Activated T-cell treated with anti-CD3 and anti-CD28 coated beads, Interleukin-2, amount 50 U/mL, for 48 hours (primary cell): ENCODE measurements around the gene CAMK2A.
"Not testable (repeated sequence)": the region's sequence is repeated elsewhere in the genome, so short reads cannot be mapped to it uniquely, and the experiment has no call there.

Source experiments
- DNase-seq, 2 experiments: peaks; one replicate each; pipeline ENCODE4 v3.0.0-alpha.2; 2020

CAMK2A gene

DNA sequence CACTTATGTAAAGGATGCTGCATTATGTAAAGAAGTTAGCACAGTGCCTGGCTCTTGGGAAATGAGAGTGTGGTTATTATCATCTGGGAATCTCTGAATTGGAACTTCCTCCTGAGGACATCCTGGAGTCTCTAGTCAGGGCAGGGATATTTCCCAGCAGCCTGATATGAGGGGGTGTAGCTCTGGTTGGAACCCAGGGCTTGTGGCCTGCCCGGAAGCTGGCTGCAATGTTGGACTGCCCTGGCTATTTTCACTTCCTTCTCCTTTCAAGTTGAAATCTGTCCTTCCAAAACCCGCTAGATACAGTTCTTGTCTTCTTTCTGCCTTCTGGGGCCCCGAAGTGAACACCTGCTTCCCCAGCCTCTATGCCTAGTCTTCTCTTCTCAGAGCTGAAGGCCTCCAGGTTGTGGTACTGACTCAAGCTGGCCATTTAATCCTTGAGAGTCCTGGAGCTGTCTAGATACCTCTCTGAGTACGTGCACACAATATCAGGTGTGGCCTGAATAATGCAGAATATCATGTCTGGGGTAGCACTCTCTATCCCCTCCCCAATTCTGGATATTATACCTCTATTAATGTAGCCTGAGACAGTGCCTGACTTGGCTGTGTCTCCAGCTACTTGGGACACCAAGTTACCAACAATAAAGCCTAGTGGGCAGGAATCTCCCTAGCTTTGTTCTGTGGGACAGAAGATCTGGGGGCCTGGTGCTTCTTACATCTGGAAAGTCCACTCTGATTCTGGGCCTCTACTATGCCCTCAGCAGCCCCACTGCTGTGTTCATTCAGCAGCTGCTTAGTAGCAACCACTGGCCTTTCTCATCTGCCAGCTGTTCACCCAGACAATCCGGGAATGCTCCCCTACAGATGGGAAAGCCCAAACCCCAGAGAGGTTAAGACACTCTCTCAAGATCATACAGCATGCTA, 54.7 kb downstream of the CAMK2A start:
- DNase-seq, result no peak

DNA sequence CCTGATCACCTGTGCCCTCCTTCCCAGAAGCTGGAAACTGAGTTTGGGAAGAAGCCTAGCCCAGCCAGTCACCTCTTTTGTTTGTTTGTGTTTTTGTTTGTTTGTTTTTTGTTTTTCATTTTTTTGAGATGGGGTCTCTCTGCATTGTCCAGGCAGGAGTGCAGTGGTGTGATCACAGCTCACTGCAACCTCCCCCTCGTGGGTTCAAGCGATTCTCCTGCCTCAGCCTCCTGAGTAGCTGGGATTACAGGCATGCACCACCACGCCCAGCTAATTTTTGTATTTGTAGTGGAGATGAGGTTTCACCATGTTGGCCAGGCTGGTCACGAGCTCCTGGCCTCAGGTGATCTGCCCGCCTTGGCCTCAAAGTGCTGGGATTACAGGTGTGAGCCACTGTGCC, 55.9 kb downstream of the CAMK2A start:
- not testable (repeated sequence) for DNase-seq

GRCh38 chr5:150230842-150231241, 58.7 kb downstream of the CAMK2A start:
- no peak for DNase-seq

DNA sequence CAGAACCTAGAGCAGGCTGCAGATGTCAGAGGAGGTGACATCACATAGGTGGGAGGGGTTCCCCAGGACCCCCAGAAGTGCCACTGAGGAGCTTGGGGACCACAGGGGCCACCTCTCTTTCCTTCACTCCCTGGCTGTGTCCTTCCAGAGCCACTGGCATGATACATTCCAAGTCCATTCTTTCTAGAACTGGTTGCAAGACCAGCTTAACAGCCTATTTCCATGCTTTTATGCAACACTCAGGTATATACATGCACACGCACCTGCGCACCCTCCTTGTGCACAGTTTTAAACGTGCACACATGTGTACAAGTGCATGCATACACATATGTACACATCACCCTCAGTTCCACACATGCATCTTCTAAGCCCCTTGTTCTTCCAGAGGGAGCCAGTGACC, 60.0 kb downstream of the CAMK2A start:
- no peak for DNase-seq

GRCh38 chr5:150227606-150228273, 61.8 kb downstream of the CAMK2A start:
- no peak for DNase-seq

GRCh38 chr5:150227036-150227435, 62.5 kb downstream of the CAMK2A start:
- no peak for DNase-seq

- no peak for DNase-seq
These were observed 65.0 kb downstream of the CAMK2A start for GRCh38 chr5:150224483-150225027.

GRCh38 chr5:150223474-150223873, 66.1 kb downstream of the CAMK2A start:
- DNase-seq, result no peak

DNA sequence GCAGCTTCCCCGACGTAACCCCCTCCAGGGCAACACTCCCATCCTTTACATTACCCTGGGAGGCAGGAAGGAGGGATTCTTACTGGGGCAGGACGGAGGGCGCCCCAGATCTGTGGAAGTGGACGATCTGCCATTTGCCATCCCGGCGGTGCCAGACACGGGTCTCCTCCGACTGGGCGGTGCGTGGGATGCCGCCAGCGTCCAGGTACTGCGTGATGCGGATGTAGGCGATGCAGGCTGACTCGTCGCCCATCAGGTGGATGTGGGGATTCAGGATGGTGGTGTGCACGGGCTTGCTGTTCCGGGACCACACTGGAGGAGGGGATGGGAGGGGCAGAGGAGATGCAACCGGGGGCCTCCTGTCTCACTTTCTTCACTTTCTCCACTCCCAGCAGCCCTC, 66.7 kb downstream of the CAMK2A start:
- DNase-seq, result no peak

- DNase-seq, result no peak
These were observed 68.1 kb downstream of the CAMK2A start for GRCh38 chr5:150221471-150221870.

DNA sequence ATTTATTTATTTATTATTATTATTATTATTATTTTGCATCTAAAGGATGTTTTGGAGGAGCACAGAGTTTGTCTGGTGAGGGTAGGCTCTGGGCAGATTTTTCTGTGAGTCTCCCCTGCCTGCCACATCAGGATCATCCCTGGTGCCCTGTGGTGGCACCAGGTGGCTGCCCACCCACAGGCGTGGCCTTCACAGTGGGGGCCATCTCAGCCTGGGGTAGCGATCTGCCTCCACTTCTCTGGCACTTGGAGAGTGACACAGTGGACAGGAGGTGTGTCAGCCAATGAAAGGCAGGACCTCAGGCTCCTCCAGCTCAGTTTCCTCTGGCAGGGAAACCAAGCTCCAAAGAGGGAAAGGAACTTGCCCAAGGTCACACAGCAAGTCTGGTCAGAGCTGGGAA, 69.7 kb downstream of the CAMK2A start:
- no peak for DNase-seq

DNA sequence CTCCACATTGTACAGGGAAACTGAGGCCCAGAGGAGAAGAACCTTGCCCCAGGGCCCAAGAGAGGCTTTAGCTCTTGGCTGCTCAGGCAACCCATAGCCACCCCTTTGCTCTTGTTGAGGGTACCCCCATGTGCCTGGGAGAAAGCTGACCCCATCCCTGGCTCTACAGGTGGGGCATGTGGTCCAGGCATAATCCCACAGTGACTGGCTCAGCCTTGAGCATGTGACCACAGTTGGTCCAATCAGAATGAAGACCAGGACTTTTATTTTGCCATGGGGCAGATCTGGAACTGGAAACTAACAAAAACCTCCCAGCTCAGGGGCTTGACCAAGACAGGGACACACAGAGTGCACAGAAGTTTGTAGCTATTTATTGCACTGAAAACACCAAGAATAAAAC, 70.4 kb downstream of the CAMK2A start:
- no peak for DNase-seq

- no peak for DNase-seq
These were observed 70.9 kb downstream of the CAMK2A start for GRCh38 chr5:150218693-150219035.

- DNase-seq, result peak; percentile 87 to 88
These were observed 71.5 kb downstream of the CAMK2A start for GRCh38 chr5:150217873-150218692.

DNA sequence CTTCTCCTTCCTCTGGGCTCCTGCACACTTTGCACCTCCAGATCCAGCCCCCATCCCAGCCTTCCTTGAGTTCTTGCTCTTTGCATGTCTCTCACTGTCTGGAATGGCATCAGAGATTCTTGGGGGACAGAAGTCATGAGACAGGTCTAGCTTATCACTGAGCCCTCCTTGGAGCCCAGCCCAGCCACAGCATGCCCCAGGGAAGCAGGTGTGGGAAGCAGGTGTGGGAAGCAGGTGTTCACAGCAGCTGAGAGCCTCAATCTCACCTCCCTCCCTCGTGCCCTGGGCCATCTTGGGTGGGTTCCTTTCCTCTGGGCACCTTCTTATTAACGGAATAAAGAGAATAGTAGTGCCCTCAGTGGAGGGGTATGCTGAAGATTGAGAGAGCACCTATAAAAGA, 72.5 kb downstream of the CAMK2A start:
- no peak for DNase-seq

GRCh38 chr5:150215979-150216944, 73.3 kb downstream of the CAMK2A start:
- no peak for DNase-seq

DNA sequence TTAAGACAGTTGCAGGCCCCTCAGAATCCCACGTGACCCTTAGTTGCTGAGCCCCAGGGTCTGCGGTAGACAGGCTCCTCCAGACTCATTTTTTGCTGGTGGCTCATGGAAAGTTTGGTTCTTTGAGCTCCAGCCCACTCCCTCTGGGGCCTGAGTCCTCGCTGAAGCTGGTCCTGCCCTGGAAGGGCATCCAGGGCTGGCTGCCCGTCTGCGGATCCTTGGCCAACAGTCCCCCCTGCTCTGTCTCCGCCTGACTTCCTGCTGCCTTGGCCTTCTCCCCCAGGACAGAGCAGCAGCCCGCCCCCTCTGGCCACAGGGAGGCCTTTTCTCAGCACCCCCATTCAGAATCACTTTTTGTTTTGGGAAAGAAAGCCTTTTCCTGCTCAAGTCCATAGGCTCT, 75.3 kb downstream of the CAMK2A start:
- no peak for DNase-seq

GRCh38 chr5:150213530-150213929, 76.0 kb downstream of the CAMK2A start:
- no peak for DNase-seq

GRCh38 chr5:150211156-150212030, 78.2 kb downstream of the CAMK2A start:
- DNase-seq, result no peak

GRCh38 chr5:150210644-150211043, 78.9 kb downstream of the CAMK2A start:
- DNase-seq, result no peak

GRCh38 chr5:150209099-150209635, 80.4 kb downstream of the CAMK2A start:
- peak; percentile 31 to 35 for DNase-seq
